Progenitor cell of endocrine pancreas (in vitro differentiated cells): Measurements from ENCODE around the gene FLCN. TPM values are rescaled to one million over a fixed set of nuclear protein-coding genes. Genes with fewer than 3 reads are reported as not detected.

Experiments used
- DNase-seq: peaks from one replicate; pipeline ENCODE4 v3.0.0; 2021; ENCODE audit warnings: low spot score; ENCODE audit not compliant: unreplicated experiment
- H3K27ac Mint-ChIP-seq: 2 replicates; pipeline ENCODE4 v1.8.0; 2021; ENCODE audit warnings: mild to moderate bottlenecking, moderate library complexity, mixed read lengths
- H3K27me3 Mint-ChIP-seq: 2 replicates; pipeline ENCODE4 v1.8.0; 2021; ENCODE audit warnings: mixed read lengths
- H3K36me3 Mint-ChIP-seq: 2 replicates; pipeline ENCODE4 v1.8.0; 2022; ENCODE audit warnings: mixed read lengths; ENCODE audit not compliant: insufficient read depth
- H3K4me1 Mint-ChIP-seq: 2 replicates; pipeline ENCODE4 v1.8.0; 2021; ENCODE audit warnings: low read depth, mixed read lengths
- H3K4me3 Mint-ChIP-seq: 2 replicates; pipeline ENCODE4 v1.8.0; 2021; ENCODE audit warnings: low read depth, mild to moderate bottlenecking, moderate library complexity, mixed read lengths
- H3K9me3 Mint-ChIP-seq: 2 replicates; pipeline ENCODE4 v1.8.0; 2021; ENCODE audit warnings: low read depth, mixed read lengths
- total RNA-seq: library from RNA; stranded (reverse); gene quantifications from 2 replicates; pipeline ENCODE4 v1.2.1, GENCODE V29; 2021
- TF ChIP-seq, protein P1 (sequence below): fragments of 200-600 bp; sonication (generic); IDR thresholded peaks from one replicate; pipeline ENCODE4 v1.5.0; 2021; ENCODE audit warnings: antibody characterized with exemption, mild to moderate bottlenecking; ENCODE audit not compliant: unreplicated experiment

FLCN gene
- total RNA-seq, 1 donor from 2014 or later: 58.4 TPM

DNA sequence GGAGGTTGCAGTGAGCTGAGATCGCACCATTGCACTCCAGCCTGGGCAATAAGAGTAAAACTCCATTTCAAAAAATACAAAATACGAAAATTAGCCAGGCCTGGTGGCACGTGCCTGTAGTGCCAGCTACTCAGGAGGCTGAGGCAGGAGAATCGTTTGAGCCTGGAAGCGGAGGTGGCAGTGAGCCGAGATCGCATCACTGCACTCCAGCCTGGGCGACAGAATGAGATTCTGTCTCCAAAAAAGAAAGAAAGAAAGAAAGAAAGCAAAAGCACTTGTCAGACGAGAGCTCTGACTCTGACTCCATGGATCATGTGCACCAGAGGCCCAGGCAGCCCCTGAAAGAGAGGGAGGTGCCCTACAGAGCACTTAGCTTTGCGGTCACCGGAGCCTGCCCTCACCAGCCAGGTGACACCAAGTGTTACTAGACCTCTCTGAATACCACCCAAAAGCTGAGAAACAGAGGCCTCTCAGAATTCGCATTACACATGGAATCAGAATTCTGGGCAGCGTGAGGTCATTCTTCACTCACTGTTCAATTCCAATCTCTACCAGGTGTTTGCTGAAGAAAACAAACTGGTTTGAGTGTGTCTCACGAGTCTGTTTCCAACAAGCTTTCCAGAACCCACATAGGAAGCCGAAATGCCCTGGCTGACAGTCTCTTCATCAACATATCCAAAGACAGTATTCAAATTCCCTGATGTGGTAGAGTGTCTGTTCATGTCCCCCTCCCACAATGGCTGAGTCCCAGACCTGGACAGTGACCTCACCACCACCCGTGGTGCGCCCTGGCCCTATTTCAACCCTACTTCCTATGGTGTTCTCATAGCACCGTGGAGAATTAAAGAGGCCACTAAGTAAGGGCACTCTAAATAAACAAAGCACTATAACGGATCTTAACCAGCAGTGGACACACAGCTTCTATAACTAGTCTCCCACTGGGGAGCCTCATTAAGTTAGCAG is 1.5 kb downstream of the FLCN start:
- Mint-ChIP-seq H3K36me3 (no peaks in the 10 kb centered on the region), H3K9me3 (no peaks in the 10 kb centered on the region), H3K4me3 (peak overlapping the region; percentile 96), H3K4me1 (peaks cover 18% of the 10 kb centered on the region), H3K27ac (peak overlapping the region; percentile 100), H3K27me3 (no peaks in the 10 kb centered on the region)
- TF ChIP-seq, protein P1, sequence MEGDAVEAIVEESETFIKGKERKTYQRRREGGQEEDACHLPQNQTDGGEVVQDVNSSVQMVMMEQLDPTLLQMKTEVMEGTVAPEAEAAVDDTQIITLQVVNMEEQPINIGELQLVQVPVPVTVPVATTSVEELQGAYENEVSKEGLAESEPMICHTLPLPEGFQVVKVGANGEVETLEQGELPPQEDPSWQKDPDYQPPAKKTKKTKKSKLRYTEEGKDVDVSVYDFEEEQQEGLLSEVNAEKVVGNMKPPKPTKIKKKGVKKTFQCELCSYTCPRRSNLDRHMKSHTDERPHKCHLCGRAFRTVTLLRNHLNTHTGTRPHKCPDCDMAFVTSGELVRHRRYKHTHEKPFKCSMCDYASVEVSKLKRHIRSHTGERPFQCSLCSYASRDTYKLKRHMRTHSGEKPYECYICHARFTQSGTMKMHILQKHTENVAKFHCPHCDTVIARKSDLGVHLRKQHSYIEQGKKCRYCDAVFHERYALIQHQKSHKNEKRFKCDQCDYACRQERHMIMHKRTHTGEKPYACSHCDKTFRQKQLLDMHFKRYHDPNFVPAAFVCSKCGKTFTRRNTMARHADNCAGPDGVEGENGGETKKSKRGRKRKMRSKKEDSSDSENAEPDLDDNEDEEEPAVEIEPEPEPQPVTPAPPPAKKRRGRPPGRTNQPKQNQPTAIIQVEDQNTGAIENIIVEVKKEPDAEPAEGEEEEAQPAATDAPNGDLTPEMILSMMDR: no peak
- DNase-seq: no peak

DNA sequence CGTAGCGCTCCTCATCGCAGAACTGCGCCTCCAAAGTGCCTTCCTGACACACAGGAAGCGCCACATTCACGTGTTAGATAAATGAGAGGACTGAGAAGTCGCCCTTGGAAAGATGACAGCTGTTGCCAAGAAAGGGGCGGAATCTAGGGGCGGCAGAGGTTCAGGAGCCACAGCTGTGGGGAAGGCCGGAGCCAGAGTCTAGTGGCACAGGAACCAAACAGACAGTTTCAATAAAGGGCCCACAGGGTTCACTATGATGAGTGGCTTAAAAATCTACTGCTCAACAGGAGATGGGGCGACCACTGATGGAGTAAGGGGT is 4.7 kb downstream of the FLCN start:
- no peak for DNase-seq
- TF ChIP-seq, protein P1: no peak
- H3K4me3 Mint-ChIP-seq: no peak overlapping the region
- H3K9me3 Mint-ChIP-seq: no peaks in the 10 kb centered on the region
- peak overlapping the region; percentile 77 for H3K27ac Mint-ChIP-seq
- H3K27me3 Mint-ChIP-seq: no peaks in the 10 kb centered on the region
- H3K36me3 Mint-ChIP-seq: peaks cover 11% of the 10 kb centered on the region
- peaks cover 15% of the 10 kb centered on the region for H3K4me1 Mint-ChIP-seq

DNA sequence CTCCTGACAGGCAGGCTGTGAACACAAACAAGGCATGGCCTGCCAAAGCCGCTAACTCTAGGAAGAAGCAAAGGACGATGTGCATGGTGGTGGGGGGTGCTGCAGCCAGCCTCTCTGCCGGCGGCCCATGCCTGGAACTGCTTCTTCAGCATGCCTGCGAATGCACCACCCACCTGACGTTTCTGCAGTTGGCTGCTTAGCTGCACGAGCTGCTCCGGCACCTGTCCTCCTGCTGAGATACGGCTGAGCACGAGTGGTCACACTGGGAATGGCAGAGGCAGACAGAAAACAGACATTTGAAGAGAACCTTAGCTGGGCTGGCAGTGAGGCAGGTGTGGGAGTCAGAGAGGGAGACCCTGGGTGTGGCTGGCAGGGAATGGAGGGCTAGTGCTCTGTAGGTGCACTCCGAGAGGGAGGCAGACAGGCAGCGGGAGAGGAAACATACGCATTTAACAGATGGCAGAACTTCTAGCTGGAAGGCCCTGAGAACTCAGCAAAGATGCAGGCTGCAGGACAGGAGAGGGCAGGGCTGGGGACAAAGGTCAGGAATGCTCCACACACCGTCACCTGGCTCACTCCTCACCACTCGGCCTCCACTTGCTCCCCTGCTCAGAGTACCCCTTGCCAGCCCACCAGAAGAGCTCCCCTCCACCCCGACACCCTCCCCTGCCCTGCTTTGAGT is 5.2 kb downstream of the FLCN start:
- Mint-ChIP-seq H3K36me3 (peaks cover 13% of the 10 kb centered on the region), H3K27me3 (no peaks in the 10 kb centered on the region), H3K4me1 (peaks cover 15% of the 10 kb centered on the region), H3K9me3 (no peaks in the 10 kb centered on the region), H3K27ac (peak overlapping the region; percentile 77), H3K4me3 (no peak overlapping the region)
- TF ChIP-seq, protein P1: no peak
- no peak for DNase-seq

DNA sequence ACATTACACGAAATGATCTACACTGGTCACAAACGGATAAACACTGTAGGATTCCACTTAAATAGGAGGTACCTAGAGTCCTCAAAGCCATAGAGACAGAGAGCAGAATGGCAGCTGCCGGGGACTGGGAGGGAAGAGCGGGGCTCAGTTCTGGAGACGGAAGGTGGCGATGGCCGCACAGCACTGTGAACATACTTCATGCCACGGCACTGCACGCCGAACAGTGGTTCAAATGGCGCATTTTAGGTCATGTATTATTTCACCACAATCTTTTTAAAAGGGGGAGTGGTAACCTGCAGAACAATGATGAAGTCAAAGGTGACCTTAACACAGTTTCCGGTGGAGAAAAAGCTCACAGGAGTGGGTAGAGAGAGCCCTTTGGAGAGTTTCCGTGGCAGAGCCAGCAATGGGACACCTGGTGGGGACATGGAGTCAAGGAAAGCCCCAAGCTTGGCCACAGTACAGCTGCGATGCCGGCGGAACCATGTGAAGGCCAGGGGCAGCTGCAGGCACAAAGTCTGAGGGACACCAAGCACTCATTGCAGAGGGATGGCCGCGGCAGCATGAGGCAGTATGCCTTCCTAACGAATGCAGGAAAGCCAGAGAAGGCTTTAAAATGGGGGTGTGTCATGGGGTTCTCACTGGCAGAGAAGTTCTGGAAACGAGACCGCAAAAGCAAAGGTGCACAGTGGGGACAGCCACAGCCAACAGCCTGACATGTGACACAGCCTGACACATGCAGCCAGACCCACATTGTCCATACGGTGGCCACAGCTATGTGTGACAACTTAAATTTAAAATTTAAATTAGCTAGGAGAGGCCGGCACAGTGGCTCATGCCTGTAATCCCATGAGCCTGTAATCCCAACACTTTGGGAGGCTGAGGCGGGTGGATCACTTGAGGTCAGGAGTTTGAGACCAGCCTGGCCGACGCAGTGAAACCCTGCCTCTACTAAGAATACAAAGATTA is 7.3 kb downstream of the FLCN start:
- no peaks in the 10 kb centered on the region for H3K9me3 Mint-ChIP-seq
- no peak overlapping the region for H3K27ac Mint-ChIP-seq
- DNase-seq: no peak
- no peaks in the 10 kb centered on the region for H3K27me3 Mint-ChIP-seq
- peaks cover 23% of the 10 kb centered on the region for H3K36me3 Mint-ChIP-seq
- no peaks in the 10 kb centered on the region for H3K4me1 Mint-ChIP-seq
- TF ChIP-seq, protein P1: no peak
- H3K4me3 Mint-ChIP-seq: no peak overlapping the region
